HG03135 (cell line): Measurements from ENCODE around the gene ARNT2.

Source experiments
- ATAC-seq: cut with Tn5 transposase; IDR thresholded peaks from one replicate; pipeline ENCODE4 v1.9.1; 2021; ENCODE audit warnings: mild to moderate bottlenecking, moderate library complexity; ENCODE audit not compliant: unreplicated experiment

Gene ARNT2

DNA sequence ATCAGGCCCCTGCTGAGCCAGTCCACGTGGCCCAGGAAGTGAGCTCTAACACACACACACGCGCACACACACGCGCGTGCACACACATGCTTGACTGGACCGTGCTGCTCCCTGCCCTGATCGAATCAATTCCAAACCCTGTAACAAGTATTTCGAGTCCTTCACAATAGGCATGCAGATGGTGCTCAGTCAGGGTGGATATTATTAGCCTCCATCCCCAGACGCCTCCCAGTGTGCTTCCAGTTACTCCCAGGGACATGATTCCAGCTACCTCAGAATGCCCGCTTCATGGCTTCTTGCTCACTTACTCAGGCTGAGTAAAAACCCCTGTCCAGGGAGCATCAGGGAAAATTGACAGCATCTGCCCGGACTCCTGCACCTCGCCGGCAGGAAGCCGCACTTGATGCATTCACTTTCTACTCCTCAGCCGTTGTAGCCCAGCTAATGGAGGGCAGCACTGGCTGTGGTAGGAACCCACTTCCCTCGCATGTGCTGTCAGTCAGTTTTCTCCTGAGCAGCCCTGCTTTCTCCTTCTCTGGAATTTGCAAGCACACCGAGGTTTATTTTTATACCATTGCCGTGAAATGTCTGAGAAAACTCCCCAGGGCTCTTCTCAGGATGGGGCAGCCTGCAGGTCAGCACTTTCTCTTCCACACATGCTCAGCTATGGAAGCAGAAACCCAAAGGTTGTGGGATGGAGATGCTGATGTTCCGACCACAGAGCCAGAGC, 164.9 kb downstream of the ARNT2 start:
- no peak for ATAC-seq

DNA sequence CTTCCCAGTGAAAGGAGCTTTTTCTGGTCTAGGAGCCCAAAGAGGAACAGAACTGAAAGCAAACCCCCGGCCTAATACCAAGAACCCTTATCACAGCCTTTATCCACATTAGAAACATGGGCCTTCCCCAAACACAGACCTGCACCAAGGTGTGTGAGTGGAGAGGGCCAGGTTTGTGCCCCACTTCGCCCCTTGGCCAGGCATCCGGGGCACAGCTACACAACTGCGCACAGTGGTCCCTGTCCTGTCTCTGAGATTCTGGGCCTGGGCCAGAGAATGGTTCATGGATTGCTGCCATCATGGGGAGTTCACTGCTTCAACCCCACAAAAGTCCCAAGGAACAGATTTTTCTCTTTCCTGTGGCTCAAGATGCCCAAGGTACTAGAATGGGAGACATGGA, 165.5 kb downstream of the ARNT2 start:
- ATAC-seq: no peak

DNA sequence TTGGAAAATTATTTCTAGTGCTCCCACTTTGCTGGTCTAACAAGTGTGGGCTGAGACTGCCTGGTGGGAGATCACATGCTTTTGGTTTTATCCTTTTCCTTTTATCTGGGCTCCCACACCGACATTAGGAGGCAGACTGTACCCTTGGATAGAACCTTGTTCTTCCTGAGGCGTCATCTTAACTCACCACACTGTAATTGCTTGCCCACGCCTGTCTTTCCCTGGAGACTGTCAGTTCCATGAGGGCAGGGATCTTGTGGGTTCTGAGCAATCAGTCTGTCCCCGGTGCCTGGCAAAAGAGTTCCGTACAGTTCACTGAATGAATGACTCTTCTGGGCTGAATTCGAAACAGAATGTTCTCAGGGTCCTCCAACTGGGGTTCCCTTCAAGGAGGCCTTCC, 166.4 kb downstream of the ARNT2 start:
- ATAC-seq: no peak

DNA sequence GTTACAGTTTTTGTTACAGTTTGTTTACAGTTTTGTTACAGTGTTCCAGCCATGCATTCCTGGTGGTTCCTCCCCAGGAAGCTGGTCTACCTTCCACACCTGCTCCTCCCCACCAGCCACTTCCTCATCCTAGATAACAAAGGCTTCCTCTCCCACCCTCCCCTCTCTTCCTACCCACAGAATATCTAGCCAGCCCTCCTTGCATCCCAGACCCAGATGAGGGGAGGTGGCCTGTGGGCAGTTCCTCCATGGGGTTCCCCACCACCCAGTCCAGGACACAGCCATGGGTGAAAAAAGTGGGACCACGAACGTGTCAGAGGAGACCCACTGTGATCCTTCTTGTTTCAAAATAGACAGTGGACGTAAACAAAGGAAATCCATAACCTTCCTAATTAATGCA, 168.2 kb downstream of the ARNT2 start:
- ATAC-seq: no peak

DNA sequence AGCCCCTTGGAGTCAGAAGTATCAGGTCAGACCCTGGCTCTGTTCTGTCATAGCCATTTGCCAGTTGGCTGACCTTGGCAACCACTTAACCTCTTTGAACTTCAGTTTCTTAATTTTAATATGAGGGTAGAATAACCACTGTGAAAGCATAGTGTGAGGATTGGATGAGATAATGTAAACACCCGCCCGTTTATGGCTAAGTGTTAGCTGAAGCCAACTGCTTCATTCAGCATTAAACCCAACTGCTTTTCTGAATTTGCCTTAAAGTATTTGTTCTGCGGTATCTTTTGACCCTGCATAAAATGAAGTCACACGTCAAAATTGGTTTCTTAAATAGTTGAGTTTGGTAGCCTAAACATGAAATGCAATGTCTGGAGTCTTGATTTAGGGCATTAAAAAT, 169.4 kb downstream of the ARNT2 start:
- ATAC-seq: no peak

DNA sequence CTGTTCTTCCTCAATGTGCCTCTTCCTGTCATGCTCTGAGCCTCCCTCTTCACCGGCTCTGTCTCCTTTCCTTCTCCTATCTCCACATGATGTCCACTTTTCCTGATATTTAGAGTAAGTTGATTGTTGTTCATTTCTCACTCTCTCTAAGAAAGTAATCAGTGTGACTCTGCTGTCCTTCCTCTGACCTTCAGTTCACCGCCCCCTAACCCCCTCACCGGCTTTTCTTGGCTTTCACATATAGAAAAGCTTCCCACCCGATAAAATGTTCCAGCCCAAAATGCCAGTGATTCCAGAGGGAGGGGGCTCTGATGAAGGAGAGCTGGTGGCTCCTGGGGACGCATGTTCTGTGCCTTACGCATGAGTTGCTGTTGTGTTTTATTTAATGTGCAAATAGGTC, 170.4 kb downstream of the ARNT2 start:
- no peak for ATAC-seq

DNA sequence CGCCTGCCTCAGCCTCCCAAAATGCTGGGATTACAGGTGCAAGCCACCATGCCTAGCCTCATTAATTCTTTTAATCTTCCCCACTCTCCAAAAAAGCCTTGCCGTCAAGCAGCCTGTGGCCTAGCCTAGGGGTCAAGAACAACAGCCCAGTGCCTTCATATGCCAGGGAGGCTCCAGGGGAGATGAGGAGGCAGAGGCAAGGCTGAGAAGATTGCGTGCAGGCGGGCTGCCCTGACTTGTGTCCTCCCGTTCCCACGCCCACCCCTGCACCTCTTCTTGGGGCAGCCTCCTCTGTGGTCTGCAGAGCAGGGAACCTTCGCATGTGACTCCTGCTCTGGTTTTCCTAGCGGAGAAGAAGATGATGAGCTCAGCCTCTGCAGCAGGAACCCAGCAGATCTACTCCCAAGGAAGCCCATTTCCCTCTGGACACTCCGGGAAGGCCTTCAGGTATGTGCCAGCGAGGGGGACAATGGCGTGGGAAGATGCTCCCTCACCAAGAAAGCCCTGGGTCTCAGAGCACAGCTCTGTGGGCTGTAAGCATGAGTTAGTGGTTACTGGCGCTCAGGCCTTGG, 172.4 kb downstream of the ARNT2 start:
- ATAC-seq: no peak

DNA sequence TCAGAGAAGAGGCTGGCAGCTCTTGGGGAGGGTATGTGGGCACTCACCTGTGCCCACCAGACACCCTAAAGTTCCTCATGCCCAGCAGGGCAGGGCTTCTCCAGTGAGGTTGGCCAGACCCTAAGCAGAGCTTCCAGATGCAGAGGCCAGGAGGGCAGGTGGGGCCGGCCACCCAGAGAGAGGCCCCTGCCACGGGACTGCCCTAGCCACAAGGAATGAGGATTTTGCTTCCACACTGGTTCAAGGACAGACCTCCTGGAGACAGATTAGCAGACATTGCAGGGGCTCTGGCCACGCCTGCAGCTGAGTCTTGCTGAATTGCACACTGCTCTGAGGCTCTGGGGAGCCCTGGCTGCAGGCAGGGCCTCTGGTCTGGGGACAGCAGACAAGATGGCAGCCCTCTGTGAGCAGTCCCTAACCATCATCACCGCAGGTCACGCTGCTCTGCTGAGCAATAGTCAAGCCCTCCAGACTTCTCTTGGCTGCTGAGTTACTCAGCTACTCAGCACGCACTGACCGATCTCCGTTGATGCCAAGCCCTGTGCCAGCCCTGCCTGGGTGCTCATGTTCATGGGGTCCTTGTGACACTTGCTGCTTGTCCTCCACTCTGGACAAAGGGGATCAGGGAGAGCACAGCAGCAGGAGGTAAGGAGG, 173.5 kb downstream of the ARNT2 start:
- no peak for ATAC-seq

DNA sequence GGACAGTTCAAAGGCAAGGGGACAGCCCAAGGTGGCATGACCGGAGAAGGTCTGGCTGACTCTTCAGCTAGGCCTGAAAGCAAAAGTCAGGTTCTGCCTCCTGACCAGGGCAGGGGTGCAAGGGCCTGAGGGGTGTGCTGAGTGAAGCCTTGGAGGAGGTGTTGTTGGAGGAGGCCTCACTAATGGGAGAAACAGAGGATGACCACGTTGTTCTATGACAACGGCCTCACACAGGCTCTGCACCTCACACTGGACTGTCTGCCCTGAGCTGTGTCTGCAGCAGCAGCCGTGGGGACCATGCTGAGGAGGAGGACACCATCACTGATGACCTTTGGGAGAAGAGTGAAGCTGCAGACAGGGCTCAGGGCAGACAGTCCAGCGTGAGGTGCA, 174.0 kb downstream of the ARNT2 start:
- no peak for ATAC-seq

DNA sequence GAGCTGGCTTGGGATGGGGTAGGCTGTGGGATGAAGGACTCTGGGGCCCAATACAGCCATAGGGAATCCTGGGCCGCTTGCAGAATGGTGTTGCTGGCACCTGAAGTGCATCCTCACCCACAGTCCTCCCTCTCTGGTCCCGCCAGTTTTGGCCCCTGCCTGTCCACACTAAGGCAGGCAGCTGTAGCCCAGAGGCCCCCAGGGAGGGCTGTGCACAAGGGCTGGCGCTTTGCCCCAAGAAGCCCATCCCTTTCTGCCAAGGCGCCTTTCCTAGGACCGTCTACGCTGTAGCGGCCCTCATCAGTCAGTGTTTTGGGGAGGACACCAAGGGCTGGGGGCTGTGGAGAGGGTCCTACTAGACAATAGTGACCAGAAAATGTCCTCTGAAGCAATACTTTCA, 174.7 kb downstream of the ARNT2 start:
- ATAC-seq: no peak

DNA sequence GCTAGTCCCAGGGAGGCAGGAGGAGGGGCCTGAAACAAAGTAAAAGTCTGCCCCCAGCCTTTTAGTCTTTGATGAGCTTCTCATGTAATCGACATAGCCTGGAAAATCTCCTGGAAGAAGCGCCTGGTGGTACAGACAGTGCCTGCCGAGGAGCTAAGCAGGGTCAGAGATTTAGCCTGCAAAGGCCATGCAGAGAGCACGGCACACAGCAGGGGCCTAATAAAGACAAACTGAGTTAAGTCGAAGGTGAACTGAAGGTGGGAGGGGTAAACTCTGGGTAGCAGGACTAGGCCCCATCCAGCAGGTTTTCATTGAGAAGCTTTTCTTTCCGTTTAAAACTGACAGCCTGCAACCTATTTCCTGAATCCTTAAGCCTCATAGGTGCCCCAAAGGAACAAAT, 175.4 kb downstream of the ARNT2 start:
- ATAC-seq: no peak

DNA sequence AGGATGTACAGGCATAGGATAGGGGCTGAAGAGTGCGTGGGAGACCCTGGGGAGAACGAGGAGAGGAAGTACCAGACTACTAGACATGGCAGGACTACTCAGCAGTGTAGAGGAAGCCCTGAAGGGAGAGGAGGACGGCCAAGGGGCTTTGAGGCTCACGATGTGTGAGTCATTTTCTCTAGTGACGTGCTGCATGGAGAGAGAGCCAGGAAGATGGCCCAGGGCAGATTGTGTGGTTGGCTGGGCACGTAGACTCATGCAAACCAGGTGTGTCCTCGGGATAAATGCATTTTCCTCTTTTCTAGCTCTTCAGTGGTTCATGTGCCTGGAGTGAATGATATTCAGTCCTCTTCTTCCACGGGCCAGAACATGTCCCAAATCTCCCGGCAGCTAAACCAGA, 175.9 kb downstream of the ARNT2 start:
- ATAC-seq: no peak

DNA sequence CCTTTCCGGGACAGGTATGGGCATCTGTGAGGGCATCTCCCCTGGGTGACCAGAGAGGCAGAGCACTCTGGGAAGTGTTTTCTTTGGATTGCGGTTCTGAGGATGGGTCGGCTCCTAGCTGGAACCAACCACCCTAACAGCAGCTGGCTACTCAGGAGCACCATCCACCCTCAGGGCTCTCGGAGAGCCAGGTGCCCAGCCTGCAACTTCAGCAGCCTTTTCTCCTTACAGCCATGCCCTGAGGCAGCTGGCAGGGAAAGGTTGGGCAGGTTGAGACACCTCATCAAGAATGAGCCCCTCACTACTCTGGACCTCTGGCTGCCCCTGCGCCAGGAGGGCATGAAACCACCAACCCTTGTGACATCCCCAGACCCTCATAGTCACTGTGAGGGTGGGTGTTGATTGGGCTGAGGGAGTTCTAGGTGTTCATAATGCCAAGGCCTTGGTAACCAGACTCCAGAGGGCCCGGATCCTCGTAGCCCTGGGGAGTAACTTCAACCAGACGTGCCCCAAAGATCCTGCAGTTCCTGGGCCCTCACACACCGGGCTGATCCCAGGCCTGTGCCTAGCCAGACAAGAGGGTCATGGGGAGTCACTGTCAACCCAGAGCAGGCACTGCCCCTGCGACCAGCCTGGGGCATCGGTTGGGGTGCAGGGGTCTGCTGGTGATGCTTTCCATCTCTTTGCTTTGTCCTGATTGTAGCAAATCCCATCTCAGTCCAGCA, 176.5 kb downstream of the ARNT2 start:
- ATAC-seq: no peak

DNA sequence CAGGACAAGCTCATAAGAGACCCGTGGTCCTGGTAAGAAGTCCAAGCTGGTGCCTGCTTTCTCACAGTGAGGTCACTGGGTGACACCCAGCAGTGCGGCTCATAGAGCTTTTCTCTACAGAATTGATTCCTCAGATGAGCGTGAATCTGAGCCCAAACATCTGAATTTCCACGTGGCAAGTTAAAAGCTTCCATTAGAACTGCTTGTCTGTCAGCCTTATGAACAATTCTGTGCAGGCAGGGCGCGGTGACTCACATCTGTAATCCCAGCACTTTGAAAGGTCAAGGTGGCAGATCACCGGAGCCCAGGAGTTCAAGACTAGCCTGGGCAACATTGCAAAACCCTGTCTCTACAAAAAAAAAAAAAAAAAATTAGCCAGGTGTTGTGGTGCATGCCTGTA, 177.8 kb downstream of the ARNT2 start:
- ATAC-seq: no peak

DNA sequence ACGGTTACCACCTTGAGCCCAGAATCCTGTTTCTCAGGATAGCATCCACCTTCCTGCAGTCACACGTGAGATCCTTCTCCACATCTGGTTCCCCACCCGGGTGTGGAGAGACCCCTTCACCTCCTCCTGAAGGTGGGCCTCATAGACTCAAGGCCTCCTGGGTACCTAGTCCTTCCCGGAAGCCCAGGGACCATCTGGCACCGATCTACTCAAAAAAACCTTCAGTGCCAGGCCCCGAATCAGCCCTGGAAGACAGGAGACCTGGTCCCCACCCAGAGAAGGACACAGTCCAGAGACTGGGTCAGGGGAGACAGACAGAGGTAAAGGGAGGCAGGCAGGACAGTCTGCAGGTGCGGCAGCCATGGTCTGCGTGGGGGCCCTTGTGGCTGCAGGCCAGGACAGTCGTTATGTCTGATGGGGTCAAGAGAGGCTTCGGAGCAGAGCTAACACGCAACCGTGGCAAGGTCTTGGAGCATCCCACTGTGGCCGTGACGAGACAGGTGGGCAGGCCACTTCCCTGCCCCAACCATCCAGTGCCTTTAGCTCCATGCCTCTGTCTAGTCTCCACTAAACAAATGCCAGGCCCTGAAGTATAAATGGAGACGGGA, 178.7 kb downstream of the ARNT2 start:
- ATAC-seq: no peak

DNA sequence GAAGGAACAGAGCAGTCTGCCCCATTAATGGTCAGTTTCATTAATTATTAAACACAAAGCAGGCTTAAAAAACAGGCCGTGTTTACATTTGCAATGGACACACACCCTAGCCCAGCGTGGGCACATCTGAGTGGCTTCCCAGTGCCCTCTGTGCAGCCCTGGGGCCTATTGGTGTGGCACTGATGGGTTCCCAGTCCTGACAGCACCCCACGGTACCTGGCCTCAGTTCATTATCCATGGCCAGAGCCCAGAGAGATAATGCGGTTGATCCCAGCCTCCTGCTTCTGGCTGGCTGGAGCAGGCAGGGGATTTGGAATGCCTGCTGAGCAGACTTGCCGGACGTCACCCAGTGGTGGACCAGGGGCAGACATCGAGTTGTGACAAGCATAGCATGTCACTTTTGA, 180.4 kb downstream of the ARNT2 start:
- ATAC-seq: no peak

DNA sequence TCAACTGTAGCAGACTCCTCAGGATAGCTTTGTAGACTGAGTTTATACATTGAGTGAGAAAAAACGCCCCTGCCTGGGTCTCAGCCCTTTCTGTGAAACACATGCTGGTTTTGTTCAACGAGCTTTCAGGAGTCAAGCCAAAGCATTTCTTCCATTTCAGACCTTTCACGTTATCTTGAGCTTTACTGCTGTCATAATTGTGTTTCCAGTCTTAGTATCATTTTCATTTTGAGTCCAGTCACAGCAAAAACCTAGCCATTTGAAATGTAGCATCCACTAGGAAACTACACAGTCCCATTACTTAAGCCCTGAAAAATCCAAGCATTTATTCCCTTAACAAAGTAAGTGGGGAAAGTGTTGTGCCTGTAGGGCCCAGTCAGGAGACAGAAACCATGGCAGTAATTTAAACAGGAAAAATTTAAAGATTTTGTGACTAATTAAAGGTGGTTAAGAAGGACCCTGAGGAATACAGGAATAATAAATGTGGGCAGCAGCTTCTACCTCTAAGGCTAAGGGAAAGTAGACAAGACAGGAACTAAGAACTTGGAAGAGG, 180.9 kb downstream of the ARNT2 start:
- no peak for ATAC-seq

DNA sequence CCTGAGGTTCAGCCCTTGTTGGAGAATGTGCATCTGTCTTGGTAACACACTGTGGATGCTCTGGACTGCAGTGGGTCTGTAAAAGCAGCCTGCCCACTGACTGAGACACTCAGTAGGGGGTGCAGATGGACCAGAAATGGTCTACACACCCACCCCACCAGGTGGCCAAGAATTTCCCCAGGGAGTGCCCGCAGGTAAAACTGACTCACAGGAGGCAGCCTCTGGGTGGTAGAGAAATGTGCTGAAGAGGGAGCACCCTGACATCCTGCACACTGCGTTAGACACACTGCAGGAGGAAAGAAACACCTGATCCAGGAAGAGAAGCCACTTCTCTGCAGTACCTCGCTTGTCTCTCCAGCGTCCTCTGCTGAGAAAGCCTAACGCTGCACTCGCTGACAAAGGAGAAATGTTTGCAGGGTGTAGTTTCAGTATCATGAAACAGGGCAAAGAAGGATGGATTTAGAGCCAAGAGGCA, 181.4 kb downstream of the ARNT2 start:
- no peak for ATAC-seq

DNA sequence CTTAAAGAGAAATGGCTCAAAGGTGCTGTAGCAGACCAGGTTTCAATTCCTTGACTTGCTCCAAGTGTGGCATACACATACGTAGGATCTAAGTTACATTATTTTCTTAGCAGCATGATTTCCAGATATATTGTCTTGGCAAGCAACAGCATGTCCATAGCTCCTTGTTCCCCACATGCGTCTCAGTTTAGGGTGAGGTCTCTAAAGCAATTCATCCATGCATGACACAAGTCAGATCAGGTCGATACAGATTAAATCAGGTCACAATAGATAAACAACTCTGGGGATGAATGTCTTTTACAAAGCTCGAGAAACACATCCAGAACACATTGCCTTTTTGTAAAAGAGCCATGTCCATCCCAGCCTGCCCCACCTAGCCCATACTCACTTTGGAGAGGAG, 182.0 kb downstream of the ARNT2 start:
- no peak for ATAC-seq

DNA sequence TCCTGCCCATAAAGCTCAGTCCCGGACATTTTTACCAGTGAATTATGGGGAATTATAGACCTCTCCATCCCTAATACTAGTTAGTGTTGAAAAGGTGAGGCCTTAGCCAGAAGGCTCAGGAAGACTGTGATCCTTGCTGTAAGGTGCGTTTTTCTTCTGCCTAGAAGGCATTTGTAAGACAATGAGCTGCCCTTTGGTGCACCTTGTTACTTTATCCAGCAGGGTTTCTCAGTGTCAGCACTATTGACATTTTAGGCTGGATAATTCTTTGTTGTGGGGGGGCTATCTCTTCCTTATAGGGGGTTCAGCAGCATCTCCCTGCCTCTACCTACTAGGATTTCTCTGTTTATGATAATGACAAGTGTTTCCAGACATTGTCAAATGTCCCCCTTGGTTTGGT, 182.8 kb downstream of the ARNT2 start:
- ATAC-seq: no peak

DNA sequence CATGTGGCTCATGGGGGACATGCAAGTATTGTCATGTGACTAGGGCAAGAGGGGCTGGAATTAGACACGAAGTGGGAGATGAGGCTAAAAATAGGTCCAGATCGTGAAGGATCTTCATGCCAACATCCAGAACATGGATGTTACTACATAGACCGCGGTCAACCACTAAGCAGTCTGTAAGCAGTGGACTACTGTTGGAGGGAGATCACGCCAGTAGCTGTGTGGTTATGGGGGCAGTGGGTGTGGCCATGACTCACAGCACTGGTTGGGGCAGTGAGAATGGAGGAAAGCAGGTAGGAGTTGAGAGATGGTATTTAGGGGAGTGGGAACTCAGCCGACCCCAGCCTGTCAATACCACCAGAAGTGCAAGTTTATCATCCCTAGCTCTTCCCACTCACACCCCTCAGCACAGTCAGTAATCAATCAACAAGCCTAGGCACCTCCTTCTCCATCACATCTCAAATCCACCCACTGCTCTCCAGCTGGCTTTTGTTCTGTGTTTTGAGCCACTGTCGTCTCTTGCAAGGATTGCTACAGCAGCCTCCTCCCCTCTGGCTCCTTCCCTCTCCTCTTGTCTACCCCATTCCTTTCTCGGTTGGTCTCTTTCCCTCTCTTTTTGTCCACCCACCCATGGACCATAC, 183.8 kb downstream of the ARNT2 start:
- ATAC-seq: no peak
